HFF-Myc (cell line): ENCODE data around the gene CNTN4.

Source experiments
- DNase-seq: peaks from one replicate; pipeline ENCODE4 v3.0.0-alpha.2; 2011; ENCODE audit warnings: low read depth; ENCODE audit errors: extremely low read depth
- H3K4me3 ChIP-seq: replicated peaks from 2 replicates; pipeline ENCODE4 v1.5.1; 2011; ENCODE audit warnings: low read depth, mild to moderate bottlenecking, control low read depth, low read length
- CTCF ChIP-seq: IDR thresholded peaks from 2 replicates; pipeline ENCODE4 v1.5.1; 2012; ENCODE audit warnings: mild to moderate bottlenecking, low read depth, low read length, control low read depth; ENCODE audit errors: missing control alignments

The CNTN4 gene

GRCh38 chr3:2961576-2961975, 862.9 kb downstream of the CNTN4 start:
- no peak overlapping the region for H3K4me3 ChIP-seq
- DNase-seq = no peak
- TF ChIP-seq CTCF = no peak

GRCh38 chr3:2967871-2968270, 869.2 kb downstream of the CNTN4 start:
- no peak overlapping the region for H3K4me3 ChIP-seq
- DNase-seq = no peak
- no peak for TF ChIP-seq CTCF

GRCh38 chr3:2968475-2968874, 869.8 kb downstream of the CNTN4 start:
- H3K4me3 ChIP-seq = no peak overlapping the region
- no peak for TF ChIP-seq CTCF
- no peak for DNase-seq

- TF ChIP-seq CTCF = no peak
- no peak overlapping the region for H3K4me3 ChIP-seq
- no peak for DNase-seq
These were observed 877.5 kb downstream of the CNTN4 start for GRCh38 chr3:2976212-2976611.

- no peak overlapping the region for H3K4me3 ChIP-seq
- DNase-seq = no peak
- TF ChIP-seq CTCF = no peak
These were observed 878.1 kb downstream of the CNTN4 start for GRCh38 chr3:2976796-2977195.

GRCh38 chr3:2978977-2979732, 880.5 kb downstream of the CNTN4 start:
- no peak overlapping the region for H3K4me3 ChIP-seq
- no peak for TF ChIP-seq CTCF
- no peak for DNase-seq
